H9 (cell line): ENCODE results near the gene SACM1L. TPM values are rescaled to one million over a fixed set of nuclear protein-coding genes. Genes with fewer than 3 reads are reported as not detected.

Experiments
- DNase-seq: peaks from one replicate; pipeline ENCODE4 v3.0.0-alpha.2; 2017
- H2AFZ ChIP-seq: one replicate; pipeline ENCODE4 v1.6.1; 2013; ENCODE audit warnings: mild to moderate bottlenecking, low read length, control low read depth, moderate library complexity
- H2AK5ac ChIP-seq: 2 replicates; pipeline ENCODE4 v1.6.1; 2013; ENCODE audit warnings: low read length, control low read depth, mixed read lengths; ENCODE audit not compliant: insufficient read length
- H2BK120ac ChIP-seq: one replicate; pipeline ENCODE4 v1.6.1; 2013; ENCODE audit warnings: low read depth, mild to moderate bottlenecking, low read length, control low read depth, inconsistent platforms; ENCODE audit not compliant: poor library complexity, severe bottlenecking
- H2BK12ac ChIP-seq: 2 replicates; pipeline ENCODE4 v1.6.1; 2013; ENCODE audit warnings: low read length, control low read depth, mixed read lengths, low read depth; ENCODE audit not compliant: insufficient read length
- H2BK15ac ChIP-seq: 2 replicates; pipeline ENCODE4 v1.6.1; 2013; ENCODE audit warnings: low read depth, low read length, control low read depth
- H2BK20ac ChIP-seq: one replicate; pipeline ENCODE4 v1.6.1; 2013; ENCODE audit warnings: low read depth, mild to moderate bottlenecking, low read length, control low read depth, inconsistent platforms; ENCODE audit not compliant: poor library complexity, severe bottlenecking
- H2BK5ac ChIP-seq: 2 replicates; pipeline ENCODE4 v1.6.1; 2013; ENCODE audit warnings: low read length, control low read depth, mixed read lengths; ENCODE audit not compliant: insufficient read length
- H3K14ac ChIP-seq: 2 replicates; pipeline ENCODE4 v1.6.1; 2013; ENCODE audit warnings: low read length, control low read depth; ENCODE audit not compliant: insufficient read depth
- H3K18ac ChIP-seq: 2 replicates; pipeline ENCODE4 v1.6.1; 2013; ENCODE audit warnings: low read depth, mild to moderate bottlenecking, mixed read lengths, low read length, control low read depth; ENCODE audit not compliant: insufficient read length
- H3K23ac ChIP-seq: 2 replicates; pipeline ENCODE4 v1.6.1; 2013; ENCODE audit warnings: low read length, control low read depth, mixed read lengths, low read depth; ENCODE audit not compliant: insufficient read length
- H3K23me2 ChIP-seq: 2 replicates; pipeline ENCODE4 v1.6.1; 2013; ENCODE audit warnings: low read depth, mild to moderate bottlenecking, mixed read lengths, low read length, control low read depth; ENCODE audit not compliant: insufficient read length, poor library complexity, severe bottlenecking
- H3K27ac ChIP-seq: 2 replicates; pipeline ENCODE4 v1.5.1; 2013; ENCODE audit warnings: low read length, control low read depth, mixed read lengths, low read depth; ENCODE audit not compliant: insufficient read length
- H3K27me3 ChIP-seq: 2 replicates; pipeline ENCODE4 v1.6.1; 2013; ENCODE audit warnings: low read length, control low read depth, inconsistent platforms; ENCODE audit not compliant: insufficient read depth
- H3K4ac ChIP-seq: 2 replicates; pipeline ENCODE4 v1.6.1; 2013; ENCODE audit warnings: low read depth, mild to moderate bottlenecking, control low read depth, inconsistent platforms, low read length, moderate library complexity
- H3K4me1 ChIP-seq: 2 replicates; pipeline ENCODE4 v1.6.1; 2013; ENCODE audit warnings: low read length, control low read depth, inconsistent platforms; ENCODE audit not compliant: insufficient read depth
- H3K4me2 ChIP-seq: 2 replicates; pipeline ENCODE4 v1.6.1; 2013; ENCODE audit warnings: low read length, control low read depth, mixed read lengths; ENCODE audit not compliant: insufficient read length, insufficient read depth
- H3K56ac ChIP-seq: 2 replicates; pipeline ENCODE4 v1.6.1; 2013; ENCODE audit warnings: low read depth, mild to moderate bottlenecking, mixed read lengths, low read length, control low read depth; ENCODE audit not compliant: insufficient read length
- H3K79me1 ChIP-seq: 2 replicates; pipeline ENCODE4 v1.6.1; 2013; ENCODE audit warnings: low read depth, mild to moderate bottlenecking, moderate library complexity, low read length, control low read depth, inconsistent platforms; ENCODE audit not compliant: insufficient read depth, poor library complexity, severe bottlenecking
- H3K79me2 ChIP-seq: 2 replicates; pipeline ENCODE4 v1.6.1; 2013; ENCODE audit warnings: low read length, control low read depth, inconsistent platforms; ENCODE audit not compliant: insufficient read depth
- H3K9ac ChIP-seq: 2 replicates; pipeline ENCODE4 v1.6.1; 2013; ENCODE audit warnings: low read length, control low read depth, mixed read lengths; ENCODE audit not compliant: insufficient read length; ENCODE audit errors: extremely low read depth
- H3K9me3 ChIP-seq: one replicate; pipeline ENCODE4 v1.6.1; 2013; ENCODE audit warnings: low read depth, low read length, inconsistent platforms; ENCODE audit not compliant: control insufficient read depth
- H3T11ph ChIP-seq: one replicate; pipeline ENCODE4 v1.6.1; 2013; ENCODE audit warnings: mild to moderate bottlenecking, low read length, control low read depth, inconsistent platforms
- H4K20me1 ChIP-seq: one replicate; pipeline ENCODE4 v1.6.1; 2013; ENCODE audit not compliant: control insufficient read depth, insufficient read length, insufficient read depth
- H4K5ac ChIP-seq: 2 replicates; pipeline ENCODE4 v1.6.1; 2013; ENCODE audit warnings: low read depth, mild to moderate bottlenecking, mixed read lengths, low read length, control low read depth; ENCODE audit not compliant: insufficient read length
- H4K8ac ChIP-seq: replicated peaks from 2 replicates; pipeline ENCODE4 v1.6.1; 2013; ENCODE audit warnings: low read length, control low read depth, mixed read lengths, low read depth; ENCODE audit not compliant: insufficient read length
- H4K91ac ChIP-seq: 2 replicates; pipeline ENCODE4 v1.6.1; 2013; ENCODE audit warnings: low read depth, mild to moderate bottlenecking, moderate library complexity, mixed read lengths, low read length, control low read depth; ENCODE audit not compliant: insufficient read length
- H3K27ac Mint-ChIP-seq, 3 experiments: 2 replicates in 2 of 3; 3 replicates in 1 of 3; pipeline ENCODE4 v1.8.0; 2020 to 2021; ENCODE audit warnings: mixed read lengths in 3 of 3, mild to moderate bottlenecking in 1 of 3, moderate library complexity in 1 of 3
- H3K27me3 Mint-ChIP-seq: 2 replicates; pipeline ENCODE4 v1.8.0; 2021; ENCODE audit warnings: low read depth, mild to moderate bottlenecking, moderate library complexity, mixed read lengths
- H3K36me3 Mint-ChIP-seq, 3 experiments: 2 replicates in 2 of 3; 3 replicates in 1 of 3; pipeline ENCODE4 v1.8.0; 2020 to 2021; ENCODE audit warnings: low read depth in 3 of 3, mixed read lengths in 3 of 3; ENCODE audit not compliant: insufficient read depth in 1 of 3
- H3K4me1 Mint-ChIP-seq, 2 experiments: 2 replicates each; pipeline ENCODE4 v1.8.0; 2020; ENCODE audit warnings: mixed read lengths in 2 of 2
- H3K4me3 Mint-ChIP-seq, 2 experiments: 2 replicates in 1 of 2; 3 replicates in 1 of 2; pipeline ENCODE4 v1.8.0; 2020 to 2021; ENCODE audit warnings: mild to moderate bottlenecking in 2 of 2, mixed read lengths in 2 of 2, moderate library complexity in 1 of 2
- H3K9me3 Mint-ChIP-seq, 2 experiments: 2 replicates in 1 of 2; 3 replicates in 1 of 2; pipeline ENCODE4 v1.8.0; 2020; ENCODE audit warnings: mild to moderate bottlenecking in 2 of 2, mixed read lengths in 2 of 2, moderate library complexity in 1 of 2
- CTCF ChIP-seq: fragments of 200-600 bp; sonication (generic); conservative IDR thresholded peaks from 3 replicates; pipeline ENCODE4 v1.8.0; 2021; ENCODE audit warnings: antibody characterized with exemption, mild to moderate bottlenecking
- total RNA-seq: library from RNA; stranded (reverse); gene quantifications from 2 replicates; pipeline ENCODE4 v1.2.1, GENCODE V29; 2021

SACM1L gene
- total RNA-seq, 1 experiment from 2014 or later: 52.8 TPM

- no peak overlapping the region for H2BK120ac ChIP-seq
- no peak overlapping the region for H3K56ac ChIP-seq
- no peak overlapping the region for H2BK12ac ChIP-seq
- no peaks in the 10 kb centered on the region for H3K79me1 ChIP-seq
- no peak overlapping the region for H4K8ac ChIP-seq
- no peak overlapping the region for H2AFZ ChIP-seq
- Mint-ChIP-seq H3K9me3 (no peaks in the 10 kb centered on the region), H3K4me1 (peaks cover 49 to 54% of the 10 kb centered on the region in 2 experiments), H3K27me3 (no peaks in the 10 kb centered on the region), H3K4me3 (no peak overlapping the region), H3K36me3 (peaks cover 40 to 79% (median 76%) of the 10 kb centered on the region in 3 experiments), H3K27ac (peak overlapping the region in 2 of 3 experiments; percentile 39 to 89; a peak in 5 of 7 replicates)
- no peak overlapping the region for H4K5ac ChIP-seq
- no peak for TF ChIP-seq CTCF
- H3K4me1 ChIP-seq: peaks cover 4% of the 10 kb centered on the region; the same call in 1 of the 2 replicates
- no peaks in the 10 kb centered on the region for H4K20me1 ChIP-seq
- H3K14ac ChIP-seq: no peak overlapping the region
- H3K4ac ChIP-seq: no peak overlapping the region
- no peak overlapping the region for H2BK15ac ChIP-seq
- no peak overlapping the region for H3K4me2 ChIP-seq
- H2BK20ac ChIP-seq: no peak overlapping the region
- H3K9ac ChIP-seq: no peak overlapping the region
- H4K91ac ChIP-seq: no peak overlapping the region
- no peaks in the 10 kb centered on the region for H3K79me2 ChIP-seq
- no peaks in the 10 kb centered on the region for H3K9me3 ChIP-seq
- no peak overlapping the region for H3K27ac ChIP-seq
- no peak for DNase-seq
- no peak overlapping the region for H3K23ac ChIP-seq
- no peak overlapping the region for H2BK5ac ChIP-seq
- no peaks in the 10 kb centered on the region for H3K23me2 ChIP-seq
- H2AK5ac ChIP-seq: no peak overlapping the region
- H3K27me3 ChIP-seq: no peaks in the 10 kb centered on the region
- no peak overlapping the region for H3T11ph ChIP-seq
- no peak overlapping the region for H3K18ac ChIP-seq
Observed at GRCh38 chr3:45736707-45737106, 47.5 kb downstream of the SACM1L start.
